HepG2 (cell line): ENCODE results near the gene RIMBP2. TPM values are rescaled to one million over a fixed set of nuclear protein-coding genes. Genes with fewer than 3 reads are reported as not detected.
A peak's percentile ranks its signal among the peaks of the same experiment; 100 is the strongest.

ENCODE experiments used
- ATAC-seq: fragments of 200-7000 bp; cut with Tn5 transposase; 3 replicates; pipeline ENCODE4 v1.9.1; 2020; ENCODE audit warnings: mild to moderate bottlenecking, moderate library complexity
- BruUV-seq: library from RNA; stranded (reverse); fragments of 400-500 nt; replicated peaks from 2 replicates; lab custom pipeline; 2021; lab: Mats Ljungman, UMichigan
- CTCF ChIA-PET: fragments of 300-600 bp; formaldehyde crosslinking; extraction: SDS; loops from one replicate; lab custom pipeline; 2021; ENCODE audit warnings: low total read pairs, inconsistent platforms, low intra/inter-chr PET ratio; lab: Yijun Ruan, JAX
- POLR2A ChIA-PET: fragments of 350-600 bp; sonication (Branson Sonifier 250); formaldehyde crosslinking; loops from one replicate; lab custom pipeline; 2020; ENCODE audit warnings: antibody characterized with exemption, inconsistent platforms; lab: Yijun Ruan, JAX
- DNase-seq: peaks from one replicate; pipeline ENCODE4 v3.0.0-alpha.2; 2015; ENCODE audit warnings: low spot score
- FAIRE-seq: peaks from 3 replicates; lab custom pipeline; 2011; peaks lifted over from hg19 to GRCh38; lab: Jason Lieb, UNC
- H2AFZ ChIP-seq: one replicate; pipeline ENCODE4 v1.6.1; 2011; ENCODE audit warnings: low read length, inconsistent platforms
- H3K27ac ChIP-seq: fragments of 300-600 bp; 3 replicates; pipeline ENCODE4 v1.8.0; 2011; ENCODE audit warnings: mixed run types, mild to moderate bottlenecking, mixed read lengths, low read length, inconsistent platforms; ENCODE audit not compliant: insufficient read depth; ENCODE audit errors: extremely low read length
- H3K27me3 ChIP-seq, 2 experiments: fragments of 200-600 bp in 1 of 2; 2 replicates in 1 of 2; 3 replicates in 1 of 2; pipeline versions ENCODE4 v1.6.0 to v1.8.0; 2011; ENCODE audit warnings: low read length in 2 of 2, mild to moderate bottlenecking in 2 of 2, moderate library complexity in 2 of 2, inconsistent platforms in 1 of 2; ENCODE audit not compliant: insufficient read depth in 2 of 2, control insufficient read depth in 1 of 2
- H3K36me3 ChIP-seq, 2 experiments: fragments of 200-600 bp in 1 of 2; replicated peaks in 1 of 2; 2 replicates in 1 of 2; 3 replicates in 1 of 2; pipeline versions ENCODE4 v1.5.1 to v1.8.0; 2011; ENCODE audit warnings: low read length in 2 of 2, inconsistent platforms in 1 of 2; ENCODE audit not compliant: insufficient read depth in 2 of 2, control insufficient read depth in 1 of 2
- H3K4me1 ChIP-seq: 2 replicates; pipeline ENCODE4 v1.5.1; 2012; ENCODE audit warnings: low read length, inconsistent platforms; ENCODE audit not compliant: insufficient read depth
- H3K4me2 ChIP-seq: 2 replicates; pipeline ENCODE4 v1.6.0; 2011; ENCODE audit warnings: low read depth, low read length, inconsistent platforms
- H3K4me3 ChIP-seq, 3 experiments: fragments of 200-600 bp in 1 of 3; sonication (generic), shearing (Covaris generic) in 1 of 3; replicated peaks in 1 of 3; 2 replicates each; pipeline ENCODE4 v1.5.1; 2011 to 2016; ENCODE audit warnings: low read length in 3 of 3, inconsistent platforms in 2 of 3, low read depth in 2 of 3, mild to moderate bottlenecking in 2 of 3, control low read depth in 1 of 3, mixed read lengths in 1 of 3; ENCODE audit not compliant: insufficient read depth in 1 of 3
- H3K79me2 ChIP-seq: one replicate; pipeline ENCODE4 v1.6.1; 2011; ENCODE audit warnings: low read length, inconsistent platforms; ENCODE audit not compliant: insufficient read depth
- H3K9ac ChIP-seq: 2 replicates; pipeline ENCODE4 v1.6.0; 2011; ENCODE audit warnings: mild to moderate bottlenecking, low read depth, low read length, inconsistent platforms; ENCODE audit not compliant: insufficient read depth
- H3K9me3 ChIP-seq: 2 replicates; pipeline ENCODE4 v1.5.1; 2012; ENCODE audit warnings: mild to moderate bottlenecking, low read length
- H4K20me1 ChIP-seq: 2 replicates; pipeline ENCODE4 v1.6.0; 2011; ENCODE audit warnings: inconsistent platforms, mild to moderate bottlenecking, low read length, moderate library complexity; ENCODE audit not compliant: insufficient read depth
- BCL6 ChIP-seq: IDR thresholded peaks from 2 replicates; pipeline ENCODE4 v1.6.1; 2016; ENCODE audit warnings: missing genetic modification reagents, missing compliant biosample characterization
- REST ChIP-seq, 2 experiments: IDR thresholded peaks; 2 replicates each; pipeline ENCODE4 v1.6.1; 2011 to 2012; ENCODE audit warnings: low read length in 2 of 2, borderline replicate concordance in 1 of 2, low read depth in 1 of 2, mild to moderate bottlenecking in 1 of 2, moderate library complexity in 1 of 2
- ZNF839 ChIP-seq: sonication (generic); formaldehyde crosslinking; IDR thresholded peaks from 2 replicates; pipeline ENCODE4 v1.4.0; 2020; ENCODE audit warnings: missing genetic modification reagents, mild to moderate bottlenecking, borderline replicate concordance
- WGBS: methylation state at CpG from one replicate; pipeline ENCODE4 v1.1.6; 2017; ENCODE audit warnings: low lambda C conversion rate; 5-methylcytosine and 5-hydroxymethylcytosine counted together
- in situ Hi-C: cut with HindIII; loops from 2 replicates; pipeline ENCODE4 v1.10.0; 2017; ENCODE audit warnings: low pct_unique_long_range_greater_than_20kb; ENCODE audit not compliant: extremely low pct_ligation_motif_present
- intact Hi-C: fragments of 100-400 bp; cut with micrococcal nuclease; formaldehyde crosslinking; loops from one replicate; pipeline ENCODE4 v1.10.0; 2022; ENCODE audit not compliant: unreplicated experiment
- polyA plus RNA-seq, 8 experiments: library from polyadenylated mRNA; depleted of rRNA in 3 of 8; stranded (reverse) in 7 of 8; unstranded in 1 of 8; fragments of >200 nt; fragmentation: Illumina TruSeq in 4 of 8; extraction: Trizol in 4 of 8; gene quantifications; 2 replicates each; pipeline versions ENCODE4 v1.2.1 to v1.2.3, GENCODE V29; 2011 to 2016; ENCODE audit warnings: low read depth in 4 of 8, missing spikeins in 1 of 8, mixed read lengths in 1 of 8; ENCODE audit not compliant: insufficient read depth in 1 of 8
- total RNA-seq, 5 experiments: library from RNA; depleted of rRNA; stranded (reverse); fragments of >200 nt; fragmentation: Illumina TruSeq; extraction: Trizol; gene quantifications; 2 replicates each; pipeline ENCODE4 v1.2.3, GENCODE V29; 2016; ENCODE audit warnings: low read depth in 1 of 5

RIMBP2 gene
- total and polyA plus RNA-seq, 2 of the 13 experiments (the other 11 are each of a cell fraction or from before 2014, with no cell fraction given), result 0.03 TPM; not detected in 1

- TF ChIP-seq ZNF839 (CRISPR knock-in tag), result no peak
- peak; percentile 35 to 83 for TF ChIP-seq REST (IDR thresholded peaks at IDR 0.05; ENCODE audit: borderline replicate concordance in 1 of 2, low read depth in 1 of 2, low read length in 2 of 2)
- DNase-seq (no peak), FAIRE-seq (no peak), ATAC-seq (no peak)
- in situ Hi-C loops (no loop called here), intact Hi-C loops (loop anchor here (10.0 kb wide), 1 partner anchor 283 kb away; no protein-coding TSS in a partner anchor)
- Histone ChIP-seq H4K20me1 (no peaks in the 10 kb centered on the region), H3K9me3 (peaks cover 3% of the 10 kb centered on the region; the same call in 1 of the 2 replicates), H3K4me2 (no peak overlapping the region), H3K27ac (no peak overlapping the region), H3K79me2 (no peaks in the 10 kb centered on the region), H3K27me3 (peaks cover 5 to 20% of the 10 kb centered on the region in 2 experiments; a peak in 3 of 5 replicates), H3K9ac (no peak overlapping the region), H3K4me1 (no peaks in the 10 kb centered on the region), H2AFZ (no peak overlapping the region), H3K36me3 (no peaks in the 10 kb centered on the region), H3K4me3 (no peak overlapping the region)
- whole genome bisulfite sequencing, result 20% methylated on average over 15 of the region's 22 CpGs
- no TSS peak for BruUV-seq
- CTCF ChIA-PET, result no interaction called here
- POLR2A ChIA-PET, result no interaction called here
Observed at GRCh38 chr12:130461839-130462557, 254.1 kb downstream of the RIMBP2 start.

GRCh38 chr12:130461447-130461815 lies 254.7 kb downstream of the RIMBP2 start:
- intact Hi-C loops (loop anchor here (10.0 kb wide), 1 partner anchor 283 kb away; no protein-coding TSS in a partner anchor), in situ Hi-C loops (no loop called here)
- 4% methylated on average over 3 of the region's 7 CpGs for WGBS
- no peak overlapping the region for H3K27ac ChIP-seq
- no peak overlapping the region for H3K9ac ChIP-seq
- no peak overlapping the region for H3K4me3 ChIP-seq
- H3K4me2 ChIP-seq, result no peak overlapping the region
- no TSS peak for BruUV-seq
- no peak for DNase-seq
- ChIA-PET POLR2A (no interaction called here), CTCF (no interaction called here)
- H3K4me1 ChIP-seq, result no peaks in the 10 kb centered on the region
- peaks cover 8 to 26% of the 10 kb centered on the region in 2 experiments; a peak in 4 of 5 replicates for H3K27me3 ChIP-seq
- H2AFZ ChIP-seq, result no peak overlapping the region
- ATAC-seq, result no peak
- no peak for FAIRE-seq
- no peak for TF ChIP-seq BCL6 (CRISPR knock-in tag)
- no peaks in the 10 kb centered on the region for H3K79me2 ChIP-seq
- no peaks in the 10 kb centered on the region for H4K20me1 ChIP-seq
- H3K36me3 ChIP-seq, result no peaks in the 10 kb centered on the region
- H3K9me3 ChIP-seq, result no peaks in the 10 kb centered on the region
